Kidney epithelial cell (primary cell): ENCODE results near the gene CYLD. TPM values are rescaled to one million over a fixed set of nuclear protein-coding genes. Genes with fewer than 3 reads are reported as not detected.

ENCODE experiments used
- DNase-seq: peaks from one replicate; pipeline ENCODE4 v3.0.0-alpha.2; 2010; ENCODE audit warnings: low read depth
- H3K27me3 ChIP-seq: 2 replicates; pipeline ENCODE4 v1.6.0; 2011; ENCODE audit warnings: low read length; ENCODE audit not compliant: control insufficient read depth, insufficient read depth
- H3K36me3 ChIP-seq: 2 replicates; pipeline ENCODE4 v1.5.1; 2011; ENCODE audit warnings: low read length; ENCODE audit not compliant: control insufficient read depth, insufficient read depth
- H3K4me3 ChIP-seq: 2 replicates; pipeline ENCODE4 v1.5.1; 2011; ENCODE audit warnings: low read depth, mild to moderate bottlenecking, control low read depth, low read length
- total RNA-seq: library from RNA; depleted of rRNA; stranded (reverse); fragments of >200 nt; gene quantifications from 2 replicates; pipeline ENCODE4 v1.2.3, GENCODE V29; 2015
- TF ChIP-seq, protein P1 (sequence below): IDR thresholded peaks from 2 replicates; pipeline ENCODE4 v1.5.1; 2011; ENCODE audit warnings: mild to moderate bottlenecking, moderate library complexity, low read length, control low read depth, inconsistent platforms; ENCODE audit not compliant: insufficient read depth, poor library complexity, severe bottlenecking

The CYLD gene
- total RNA-seq, 1 donor from 2014 or later, result 21.5 TPM

DNA sequence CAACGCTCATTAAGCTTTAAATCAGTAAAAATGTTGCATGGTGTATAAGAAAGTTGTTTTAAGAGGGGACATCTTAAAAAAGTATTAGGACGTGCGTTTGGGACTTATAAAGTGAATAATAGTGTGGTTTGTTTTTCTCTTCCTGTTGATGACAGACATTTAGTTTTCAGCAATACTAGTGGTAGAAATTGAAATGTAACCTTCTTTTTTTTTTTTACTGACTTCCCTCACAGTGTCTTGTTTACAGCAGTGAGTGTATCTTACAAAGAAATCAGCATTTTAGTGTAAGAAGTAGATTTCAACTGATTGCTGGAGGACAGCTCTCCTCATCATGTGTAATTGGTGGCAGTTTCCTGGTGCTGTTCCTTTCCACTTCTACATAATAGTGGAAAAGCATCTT is 39.6 kb downstream of the CYLD start:
- Histone ChIP-seq H3K4me3 (no peak overlapping the region), H3K27me3 (no peaks in the 10 kb centered on the region), H3K36me3 (peaks cover 2% of the 10 kb centered on the region)
- no peak for DNase-seq
- TF ChIP-seq, protein P1, sequence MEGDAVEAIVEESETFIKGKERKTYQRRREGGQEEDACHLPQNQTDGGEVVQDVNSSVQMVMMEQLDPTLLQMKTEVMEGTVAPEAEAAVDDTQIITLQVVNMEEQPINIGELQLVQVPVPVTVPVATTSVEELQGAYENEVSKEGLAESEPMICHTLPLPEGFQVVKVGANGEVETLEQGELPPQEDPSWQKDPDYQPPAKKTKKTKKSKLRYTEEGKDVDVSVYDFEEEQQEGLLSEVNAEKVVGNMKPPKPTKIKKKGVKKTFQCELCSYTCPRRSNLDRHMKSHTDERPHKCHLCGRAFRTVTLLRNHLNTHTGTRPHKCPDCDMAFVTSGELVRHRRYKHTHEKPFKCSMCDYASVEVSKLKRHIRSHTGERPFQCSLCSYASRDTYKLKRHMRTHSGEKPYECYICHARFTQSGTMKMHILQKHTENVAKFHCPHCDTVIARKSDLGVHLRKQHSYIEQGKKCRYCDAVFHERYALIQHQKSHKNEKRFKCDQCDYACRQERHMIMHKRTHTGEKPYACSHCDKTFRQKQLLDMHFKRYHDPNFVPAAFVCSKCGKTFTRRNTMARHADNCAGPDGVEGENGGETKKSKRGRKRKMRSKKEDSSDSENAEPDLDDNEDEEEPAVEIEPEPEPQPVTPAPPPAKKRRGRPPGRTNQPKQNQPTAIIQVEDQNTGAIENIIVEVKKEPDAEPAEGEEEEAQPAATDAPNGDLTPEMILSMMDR, result no peak

DNA sequence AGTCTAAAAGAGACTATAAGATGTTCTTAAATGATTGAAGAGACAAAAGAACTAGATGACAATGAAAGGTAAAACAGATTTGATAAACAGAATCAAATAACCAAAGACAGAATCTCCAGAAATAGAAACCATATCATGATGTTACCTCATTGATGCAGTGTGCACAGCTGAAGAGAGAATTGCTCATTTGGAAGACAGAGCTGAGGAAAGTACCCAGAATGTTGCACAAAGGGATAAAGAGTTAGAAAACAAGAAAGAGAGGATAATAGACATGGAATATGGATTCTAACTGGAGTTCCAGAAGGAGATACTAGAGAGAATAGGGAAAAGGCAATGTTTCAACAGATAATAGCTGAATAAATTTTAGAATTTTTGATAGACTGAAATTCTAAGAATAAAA is 47.9 kb downstream of the CYLD start:
- Histone ChIP-seq H3K4me3 (no peak overlapping the region), H3K27me3 (no peaks in the 10 kb centered on the region), H3K36me3 (no peaks in the 10 kb centered on the region)
- no peak for DNase-seq
- TF ChIP-seq, protein P1, result no peak

DNA sequence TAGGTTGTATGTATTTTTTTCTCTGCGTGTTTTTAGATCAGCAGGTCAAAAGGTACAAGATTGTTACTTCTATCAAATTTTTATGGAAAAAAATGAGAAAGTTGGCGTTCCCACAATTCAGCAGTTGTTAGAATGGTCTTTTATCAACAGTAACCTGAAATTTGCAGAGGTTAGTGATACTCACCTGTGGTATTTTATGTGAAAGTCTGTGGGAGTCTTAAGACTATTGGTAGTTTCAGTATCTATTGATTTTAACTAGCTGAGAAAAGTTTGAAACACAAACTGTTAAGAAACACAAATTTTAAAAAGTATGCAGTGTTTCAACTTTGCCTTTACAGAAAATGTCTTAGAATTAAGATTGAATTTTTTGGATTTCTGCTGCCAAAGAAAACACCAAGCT is 49.6 kb downstream of the CYLD start:
- Histone ChIP-seq H3K27me3 (no peaks in the 10 kb centered on the region), H3K4me3 (no peak overlapping the region), H3K36me3 (no peaks in the 10 kb centered on the region)
- TF ChIP-seq, protein P1, result no peak
- no peak for DNase-seq

DNA sequence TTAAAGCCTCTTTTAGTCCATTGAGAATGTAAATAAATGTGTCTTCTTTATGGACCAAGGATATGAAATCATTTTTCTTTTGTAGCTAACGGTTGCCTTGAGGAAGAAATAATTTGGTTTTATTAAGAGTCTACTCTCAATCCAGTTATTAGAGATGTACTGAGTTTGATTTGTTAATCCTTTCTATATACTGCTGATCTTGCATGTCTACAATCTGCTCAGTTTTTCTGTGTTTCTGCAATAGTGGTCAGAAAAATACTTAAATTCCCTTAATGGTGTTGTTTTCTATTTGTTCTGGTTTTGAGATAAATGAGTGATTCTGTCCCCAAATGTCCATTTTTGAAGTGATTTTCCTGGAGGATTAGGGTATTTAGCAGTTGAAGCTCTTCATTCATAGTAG is 54.9 kb downstream of the CYLD start:
- no peak for DNase-seq
- Histone ChIP-seq H3K4me3 (no peak overlapping the region), H3K27me3 (no peaks in the 10 kb centered on the region), H3K36me3 (no peaks in the 10 kb centered on the region)
- TF ChIP-seq, protein P1, result no peak

DNA sequence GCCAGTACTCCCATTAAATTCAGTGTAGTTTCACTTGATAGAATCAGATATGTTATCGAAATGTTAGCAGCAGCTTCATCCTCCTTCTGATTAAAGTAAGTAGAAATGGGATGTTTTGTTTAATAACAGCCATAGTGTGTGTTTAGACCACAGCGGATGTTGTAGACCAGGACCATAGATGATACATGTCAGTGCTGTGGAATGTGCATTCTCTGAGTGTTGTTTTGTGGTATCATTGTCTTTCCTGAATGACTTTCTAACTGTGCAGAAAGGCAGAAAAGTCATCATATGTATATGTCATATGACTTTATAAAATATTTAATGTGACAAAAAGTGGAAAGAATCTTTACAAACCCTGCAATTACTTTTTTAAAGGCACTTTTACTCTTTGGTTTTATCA is 55.6 kb downstream of the CYLD start:
- TF ChIP-seq, protein P1, result no peak
- Histone ChIP-seq H3K4me3 (no peak overlapping the region), H3K27me3 (no peaks in the 10 kb centered on the region), H3K36me3 (no peaks in the 10 kb centered on the region)
- DNase-seq, result no peak

DNA sequence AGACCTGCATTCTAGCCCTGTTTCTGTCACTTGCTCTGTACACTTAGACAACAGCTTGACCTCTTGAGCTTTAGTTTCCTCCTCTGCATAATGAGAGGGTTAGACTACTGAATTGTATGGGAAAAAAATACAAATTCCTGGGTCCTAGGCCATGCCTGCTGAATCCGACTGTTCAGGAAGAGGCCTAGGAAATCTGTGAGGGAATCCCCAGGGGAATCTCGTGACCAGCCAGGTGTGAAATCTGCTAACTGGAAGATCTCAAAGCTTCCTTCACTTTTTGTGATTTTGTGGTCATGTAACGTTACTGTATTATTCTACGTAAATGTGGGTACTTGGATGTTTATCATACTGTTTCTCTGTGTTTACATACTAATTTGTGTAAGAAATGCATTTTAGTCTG is 58.2 kb downstream of the CYLD start:
- H3K4me3 ChIP-seq, result no peak overlapping the region
- H3K27me3 ChIP-seq, result no peaks in the 10 kb centered on the region
- TF ChIP-seq, protein P1, result no peak
- DNase-seq, result no peak
- H3K36me3 ChIP-seq, result no peaks in the 10 kb centered on the region
